Measurements from ENCODE around the gene LAS1L.
"Not testable (repeated sequence)": the region's sequence is repeated elsewhere in the genome, so short reads cannot be mapped to it uniquely, and the experiment has no call there.

Gene LAS1L

GRCh38 chrX:65534450-65535292 is at the start of gene LAS1L:
TSS of gene LAS1L (minus strand) at chrX:65534787. CDS start at chrX:65534715, 72 bp downstream.
- peak; percentile 13 to 94 (median 85) for DNase-seq

GRCh38 chrX:65582450-65583082 is 48.0 kb upstream of the LAS1L start:
- no peak for DNase-seq

GRCh38 chrX:65581661-65582339 is 47.2 kb upstream of the LAS1L start:
- DNase-seq: peak in 43 of 56 donors; percentile 0 to 61 (median 13)

GRCh38 chrX:65578346-65578745 is 43.8 kb upstream of the LAS1L start:
- no peak for DNase-seq

- no peak for DNase-seq
These were observed 41.6 kb upstream of the LAS1L start for GRCh38 chrX:65576160-65576559.

- DNase-seq: no peak
These were observed 40.4 kb upstream of the LAS1L start for GRCh38 chrX:65575022-65575421.

GRCh38 chrX:65574356-65574755 is 39.8 kb upstream of the LAS1L start:
- no peak for DNase-seq

- DNase-seq: no peak
These were observed 38.4 kb upstream of the LAS1L start for GRCh38 chrX:65572971-65573370.

- DNase-seq: not testable (repeated sequence)
These were observed 28.3 kb upstream of the LAS1L start for GRCh38 chrX:65562850-65563249.

GRCh38 chrX:65551489-65552339 is 17.1 kb upstream of the LAS1L start:
- DNase-seq: no peak

- DNase-seq: no peak
These were observed 16.5 kb upstream of the LAS1L start for GRCh38 chrX:65551086-65551485.

- DNase-seq: no peak
These were observed 10.9 kb upstream of the LAS1L start for GRCh38 chrX:65545456-65545855.

- DNase-seq: no peak
These were observed 2.6 kb upstream of the LAS1L start for GRCh38 chrX:65537229-65537628.

GRCh38 chrX:65536291-65536690 is 1.7 kb upstream of the LAS1L start:
- DNase-seq: no peak

GRCh38 chrX:65532016-65532415 is 2.6 kb downstream of the LAS1L start:
- DNase-seq: no peak

GRCh38 chrX:65528705-65529340 is 5.8 kb downstream of the LAS1L start:
- peak in 31 of 56 donors; percentile 0 to 49 (median 7) for DNase-seq

GRCh38 chrX:65528293-65528692 is 6.3 kb downstream of the LAS1L start:
- no peak for DNase-seq

GRCh38 chrX:65524139-65524538 is 10.4 kb downstream of the LAS1L start:
- DNase-seq: no peak

- DNase-seq: no peak
These were observed 11.7 kb downstream of the LAS1L start for GRCh38 chrX:65522739-65523372.

- DNase-seq: not testable (repeated sequence)
These were observed 15.1 kb downstream of the LAS1L start for GRCh38 chrX:65519530-65519929.
